HG03439 (cell line): Measurements from ENCODE around the gene BCAM.
"Not testable (repeated sequence)": the region's sequence is repeated elsewhere in the genome, so short reads cannot be mapped to it uniquely, and the experiment has no call there.

ENCODE experiments used
- ATAC-seq: cut with Tn5 transposase; IDR thresholded peaks from one replicate; pipeline ENCODE4 v1.9.1; 2021; ENCODE audit warnings: mild to moderate bottlenecking, moderate library complexity; ENCODE audit not compliant: unreplicated experiment

The BCAM gene

GRCh38 chr19:44848036-44848811, 39.3 kb downstream of the BCAM start:
- no peak for ATAC-seq

GRCh38 chr19:44848812-44849447, 40.0 kb downstream of the BCAM start:
- ATAC-seq: no peak

DNA sequence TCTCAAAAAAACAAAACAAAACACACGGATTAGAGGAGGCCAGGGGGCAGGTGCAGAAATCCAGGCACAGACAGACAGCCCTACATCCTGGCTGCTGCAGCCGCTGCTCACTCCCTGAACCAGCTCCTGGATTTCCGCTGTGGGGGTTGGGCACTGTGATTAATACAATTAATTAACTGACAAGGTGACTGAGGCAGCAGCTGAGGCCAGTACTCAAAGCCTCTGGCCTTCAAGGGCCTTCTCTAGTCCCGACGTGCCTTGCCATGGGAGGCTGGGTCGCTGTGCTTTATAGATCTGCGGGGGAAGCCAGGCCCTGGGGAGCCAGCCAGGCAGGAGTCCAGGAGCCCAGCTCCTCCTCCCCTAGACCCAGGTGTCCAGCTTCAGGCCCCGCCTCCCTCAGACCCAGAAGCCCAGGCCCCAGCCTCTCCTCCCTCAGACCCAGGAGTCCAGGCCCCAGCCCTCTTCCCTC, 41.8 kb downstream of the BCAM start:
- ATAC-seq: no peak

- ATAC-seq: no peak
Observed at GRCh38 chr19:44851427-44851826, 42.5 kb downstream of the BCAM start.

- no peak for ATAC-seq
Observed at GRCh38 chr19:44855606-44856005, 46.7 kb downstream of the BCAM start.

- no peak for ATAC-seq
Observed at GRCh38 chr19:44856421-44857083, 47.6 kb downstream of the BCAM start.

DNA sequence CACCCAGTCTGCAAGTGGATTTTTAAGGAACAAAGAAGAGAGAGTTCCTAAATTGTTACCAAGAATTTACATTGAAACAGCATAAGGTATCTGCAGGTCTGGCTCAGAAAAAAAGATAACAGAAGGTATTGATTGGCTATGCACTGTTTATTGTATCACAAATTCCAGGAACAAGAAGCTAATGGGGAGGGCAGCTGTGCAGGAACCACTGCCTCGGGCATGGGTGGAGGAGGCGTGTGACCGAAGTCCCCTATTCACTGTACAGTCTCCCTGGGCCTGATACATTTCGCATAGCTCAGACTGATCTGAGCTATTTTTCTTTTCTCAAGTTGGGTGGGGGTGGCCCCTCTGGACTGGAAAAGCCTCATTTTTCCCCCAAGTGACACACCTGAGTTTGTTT, 48.9 kb downstream of the BCAM start:
- ATAC-seq: no peak

DNA sequence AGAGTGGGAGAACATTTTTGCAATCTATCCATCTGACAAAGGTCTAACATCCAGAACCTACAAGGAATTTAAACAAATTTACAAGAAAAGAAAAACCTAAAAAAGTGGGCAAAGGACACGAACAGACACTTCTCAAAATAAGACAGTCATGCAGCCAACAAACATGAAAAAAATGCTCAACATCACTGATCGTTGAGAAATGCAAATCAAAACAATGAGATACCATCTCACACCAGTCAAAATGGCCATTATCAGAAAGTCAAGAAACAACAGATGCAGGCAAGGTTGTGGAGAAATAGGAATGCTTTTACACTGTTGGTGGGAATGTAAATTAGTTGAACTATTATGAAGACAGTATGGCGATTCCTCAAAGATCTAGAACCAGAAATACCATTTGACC, 52.7 kb downstream of the BCAM start:
- not testable (repeated sequence) for ATAC-seq

DNA sequence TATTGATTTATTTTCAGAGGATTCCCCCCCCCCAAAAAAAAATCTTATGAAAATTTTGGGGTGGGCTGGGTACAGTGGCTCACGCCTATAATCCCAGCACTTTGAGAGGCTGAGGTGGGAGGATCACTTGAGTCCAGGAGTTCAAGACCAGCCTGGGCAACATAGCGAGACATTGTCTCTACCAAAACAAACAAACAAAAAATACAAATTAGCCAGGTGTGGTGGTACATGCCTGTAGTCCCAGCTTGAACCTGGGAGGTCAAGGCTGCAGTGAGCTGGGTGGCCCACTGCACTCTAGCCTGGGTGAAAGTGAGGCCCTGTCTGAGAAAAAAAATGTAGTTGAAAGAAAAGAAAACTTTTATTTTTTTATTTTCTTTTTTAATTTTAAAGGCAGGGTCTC, 55.1 kb downstream of the BCAM start:
- no peak for ATAC-seq

- ATAC-seq: no peak
Observed at GRCh38 chr19:44865196-44865767, 56.4 kb downstream of the BCAM start.

DNA sequence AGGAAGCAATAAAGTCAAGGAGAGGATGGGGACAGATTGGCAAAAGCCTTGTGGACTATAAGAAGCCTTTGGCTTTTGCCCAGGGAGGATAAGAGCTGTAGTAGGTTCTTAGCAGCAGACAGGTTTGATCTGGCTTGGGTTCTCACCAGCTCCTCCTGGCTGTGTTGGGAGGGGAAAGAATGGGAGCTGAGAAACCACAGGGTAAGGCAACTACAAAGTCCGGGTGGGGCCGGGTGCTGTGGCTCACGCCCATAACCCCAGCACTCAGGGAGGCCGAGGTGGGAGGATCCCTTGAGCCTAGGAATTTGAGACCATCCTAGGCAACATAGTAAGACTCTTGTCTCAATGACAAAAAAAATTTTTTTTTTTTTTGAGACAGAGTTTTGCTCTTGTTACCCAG, 57.8 kb downstream of the BCAM start:
- no peak for ATAC-seq

DNA sequence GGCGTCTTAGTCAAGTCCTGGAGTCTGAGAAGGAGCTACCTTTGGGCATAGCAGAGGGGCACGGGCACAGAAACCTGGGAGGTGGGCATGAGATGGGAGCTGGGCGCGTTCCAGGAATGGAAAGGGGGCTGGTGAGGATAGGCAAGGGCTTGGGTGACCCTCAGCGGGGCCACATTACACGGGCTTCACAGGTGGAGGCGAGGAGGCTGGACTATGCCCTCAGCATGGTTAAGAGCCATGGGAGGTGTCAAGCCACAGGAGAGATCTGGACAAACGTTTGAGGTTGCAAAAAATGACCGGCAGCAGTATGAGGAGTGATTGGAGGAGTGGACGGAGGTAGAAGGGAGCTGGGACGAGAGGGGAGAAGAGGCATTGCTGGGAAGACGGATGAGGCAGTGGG, 58.7 kb downstream of the BCAM start:
- ATAC-seq: no peak

DNA sequence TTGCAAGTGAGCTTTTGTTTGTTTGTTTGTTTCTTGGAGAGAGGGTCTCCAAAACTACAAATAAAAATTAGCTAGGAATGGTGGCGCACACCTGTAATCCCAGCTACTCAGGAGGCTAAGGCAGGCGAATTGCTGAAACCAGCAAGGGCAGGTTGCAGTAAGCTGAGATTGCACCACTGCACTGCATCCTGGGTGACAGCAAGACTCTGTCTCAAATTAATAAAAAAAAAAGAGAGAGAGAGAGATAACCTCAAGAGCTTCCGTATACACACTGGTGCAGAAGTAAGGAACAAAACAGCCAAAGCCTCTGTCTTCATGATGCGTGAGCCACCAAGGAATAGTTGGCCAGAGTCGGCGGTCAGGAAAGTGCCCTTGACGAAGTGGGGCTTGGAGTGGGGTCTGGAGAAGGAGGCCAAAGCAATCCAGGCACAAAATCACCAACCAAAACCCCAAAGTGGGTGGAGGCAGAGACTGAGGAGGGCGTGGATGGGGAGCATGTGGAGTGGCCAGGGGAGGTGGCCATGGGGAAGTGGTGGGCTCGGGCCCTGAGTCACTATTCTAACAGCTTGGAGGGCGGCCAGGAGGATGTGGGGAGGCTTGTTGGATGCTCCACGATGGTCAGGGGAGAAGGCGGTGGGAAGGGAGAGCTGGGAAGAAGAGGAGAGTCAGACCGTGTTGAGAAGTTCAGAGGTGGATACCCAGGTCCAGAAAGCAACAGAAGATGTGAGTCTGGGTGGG, 61.0 kb downstream of the BCAM start:
- no peak for ATAC-seq
